K562 (cell line): ENCODE data around the gene LAMB3. TPM values are rescaled to one million over a fixed set of nuclear protein-coding genes. Genes with fewer than 3 reads are reported as not detected.
A peak's percentile ranks its signal among the peaks of the same experiment; 100 is the strongest.

Experiments
- ARID1B ChIP-seq: fragments of 450-650 bp; IDR thresholded peaks from 2 replicates; pipeline ENCODE4 v1.6.1; 2016; ENCODE audit warnings: antibody characterized with exemption, mild to moderate bottlenecking, inconsistent platforms
- ETS2 ChIP-seq: IDR thresholded peaks from 2 replicates; pipeline ENCODE4 v1.6.1; 2016; ENCODE audit warnings: borderline replicate concordance, missing genetic modification characterization, mild to moderate bottlenecking, moderate library complexity, missing compliant biosample characterization; ENCODE audit not compliant: poor library complexity, severe bottlenecking
- EZH2 ChIP-seq: IDR thresholded peaks from 2 replicates; pipeline ENCODE4 v1.6.1; 2012; ENCODE audit warnings: low read depth, mild to moderate bottlenecking, inconsistent platforms, low read length, borderline replicate concordance
- GATAD2A ChIP-seq: fragments of 450-650 bp; IDR thresholded peaks from 2 replicates; pipeline ENCODE4 v1.6.1; 2017
- NUFIP1 ChIP-seq: fragments of 450-650 bp; IDR thresholded peaks from 2 replicates; pipeline ENCODE4 v1.6.1; 2018; ENCODE audit not compliant: partially characterized antibody
- RAD21 ChIP-seq, 2 experiments: fragments of 250-450 bp in 1 of 2; fragments of 450-650 bp in 1 of 2; sonication (Bioruptor Pico) in 1 of 2; formaldehyde crosslinking in 1 of 2; IDR thresholded peaks in 1 of 2; conservative IDR thresholded peaks in 1 of 2; 2 replicates each; pipeline versions ENCODE4 v1.4.0 to v1.8.0; 2020 to 2022; ENCODE audit warnings: mild to moderate bottlenecking in 2 of 2, moderate library complexity in 1 of 2
- RBM22 ChIP-seq: fragments of 200-400 bp; formaldehyde crosslinking; IDR thresholded peaks from 2 replicates; pipeline ENCODE4 v1.6.1; 2018; ENCODE audit warnings: low read length, low read depth; ENCODE audit not compliant: poor library complexity, severe bottlenecking
- SMC3 ChIP-seq: conservative IDR thresholded peaks from 2 replicates; pipeline ENCODE4 v1.6.1; 2011; ENCODE audit warnings: low read depth, low read length, improper control_type of control experiment; ENCODE audit not compliant: insufficient read depth
- SNIP1 ChIP-seq: fragments of 450-650 bp; IDR thresholded peaks from 2 replicates; pipeline ENCODE4 v1.7.1; 2017; ENCODE audit warnings: low read depth, mild to moderate bottlenecking
- U2AF1 ChIP-seq: fragments of 200-400 bp; formaldehyde crosslinking; optimal IDR thresholded peaks from 2 replicates; pipeline ENCODE3; 2017; ENCODE audit warnings: mild to moderate bottlenecking, low read depth, low read length, moderate library complexity
- ZNF253 ChIP-seq: fragments of 250-450 bp; sonication (Bioruptor Pico); conservative IDR thresholded peaks from 2 replicates; pipeline ENCODE4 v1.6.1; 2021; ENCODE audit warnings: mild to moderate bottlenecking
- ZNF507 ChIP-seq: conservative IDR thresholded peaks from 2 replicates; pipeline ENCODE4 v1.6.1; 2017; ENCODE audit warnings: missing genetic modification characterization, missing compliant biosample characterization
- polyA plus RNA-seq, 8 experiments: library from polyadenylated mRNA; depleted of rRNA in 4 of 8; stranded (reverse) in 5 of 8; unstranded in 3 of 8; fragments of >200 nt; fragmentation: Nextera tagmentation in 2 of 8; fragmentation: Illumina TruSeq in 1 of 8; extraction: Ambion mirVana in 2 of 8; extraction: Trizol in 1 of 8; gene quantifications; 2 replicates each; pipeline versions ENCODE4 v1.2.1 to v1.2.3, GENCODE V29; 2011 to 2014; ENCODE audit warnings: inconsistent platforms in 1 of 8, missing spikeins in 1 of 8
- total RNA-seq, 7 experiments: library from RNA; depleted of rRNA in 6 of 7; stranded (reverse); fragments of >200 nt in 6 of 7; fragmentation: Illumina TruSeq in 2 of 7; extraction: Trizol in 2 of 7; gene quantifications; 2 replicates each; pipeline versions ENCODE4 v1.2.1 to v1.2.3, GENCODE V29; 2011 to 2021; ENCODE audit warnings: low replicate concordance in 1 of 7
- TF ChIP-seq, protein P1 (sequence below), 2 experiments: fragments of 450-650 bp in 1 of 2; IDR thresholded peaks; 2 replicates each; pipeline ENCODE4 v1.6.1; 2011 to 2017; ENCODE audit warnings: low read depth in 2 of 2, antibody characterized with exemption in 1 of 2, borderline replicate concordance in 1 of 2, low read length in 1 of 2, mild to moderate bottlenecking in 1 of 2, mixed read lengths in 1 of 2; ENCODE audit not compliant: control insufficient read depth in 1 of 2
- TF ChIP-seq, protein P2 (sequence below), 2 experiments: fragments of 250-450 bp in 1 of 2; fragments of 450-650 bp in 1 of 2; sonication (Bioruptor Pico) in 1 of 2; IDR thresholded peaks; 2 replicates each; pipeline versions ENCODE4 v1.6.1 to v1.8.0; 2016 to 2021; ENCODE audit warnings: mild to moderate bottlenecking in 2 of 2, moderate library complexity in 2 of 2, missing compliant biosample characterization in 1 of 2, missing genetic modification characterization in 1 of 2
- TF ChIP-seq, protein P3 (sequence below): fragments of 450-650 bp; IDR thresholded peaks from 2 replicates; pipeline ENCODE4 v1.6.1; 2014; ENCODE audit warnings: low read depth, mild to moderate bottlenecking, moderate library complexity, borderline replicate concordance
- TF ChIP-seq, protein P4 (sequence below): fragments of 250-450 bp; sonication (Bioruptor Pico); IDR thresholded peaks from 2 replicates; pipeline ENCODE4 v1.5.1; 2021; ENCODE audit warnings: mild to moderate bottlenecking
- TF ChIP-seq, protein P5 (sequence below): fragments of 250-450 bp; sonication (Bioruptor Pico); IDR thresholded peaks from 2 replicates; pipeline ENCODE4 v1.5.0; 2021
- TF ChIP-seq, protein P6 (sequence below): sonication (generic); IDR thresholded peaks from 2 replicates; pipeline ENCODE4 v1.6.1; 2016

Gene LAMB3
- total and polyA plus RNA-seq, 9 of the 15 experiments (the other 6 are each of a cell fraction or from before 2014, with no cell fraction given) = 0.08 to 1.3 (median 0.91) TPM

DNA sequence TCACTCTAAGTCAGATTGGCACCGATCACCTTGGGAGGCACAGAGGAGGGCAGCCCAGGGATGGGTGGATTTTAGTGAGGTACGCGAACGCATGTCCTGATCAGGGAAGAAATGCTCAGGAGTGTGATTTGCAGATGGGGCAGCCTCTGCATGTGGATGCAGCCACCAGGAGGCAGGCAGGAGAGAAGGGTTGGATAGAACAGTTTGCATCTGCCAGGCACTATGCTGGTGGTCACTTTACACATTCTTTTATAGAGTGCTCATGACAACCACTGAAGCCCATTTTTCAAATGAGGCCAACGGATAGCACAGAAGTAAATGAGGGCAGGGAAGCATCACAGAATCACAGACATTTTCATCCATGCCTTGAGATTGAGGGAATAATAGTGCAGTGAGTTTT is 5.7 kb downstream of the LAMB3 start (continued):
- TF ChIP-seq, protein P1, sequence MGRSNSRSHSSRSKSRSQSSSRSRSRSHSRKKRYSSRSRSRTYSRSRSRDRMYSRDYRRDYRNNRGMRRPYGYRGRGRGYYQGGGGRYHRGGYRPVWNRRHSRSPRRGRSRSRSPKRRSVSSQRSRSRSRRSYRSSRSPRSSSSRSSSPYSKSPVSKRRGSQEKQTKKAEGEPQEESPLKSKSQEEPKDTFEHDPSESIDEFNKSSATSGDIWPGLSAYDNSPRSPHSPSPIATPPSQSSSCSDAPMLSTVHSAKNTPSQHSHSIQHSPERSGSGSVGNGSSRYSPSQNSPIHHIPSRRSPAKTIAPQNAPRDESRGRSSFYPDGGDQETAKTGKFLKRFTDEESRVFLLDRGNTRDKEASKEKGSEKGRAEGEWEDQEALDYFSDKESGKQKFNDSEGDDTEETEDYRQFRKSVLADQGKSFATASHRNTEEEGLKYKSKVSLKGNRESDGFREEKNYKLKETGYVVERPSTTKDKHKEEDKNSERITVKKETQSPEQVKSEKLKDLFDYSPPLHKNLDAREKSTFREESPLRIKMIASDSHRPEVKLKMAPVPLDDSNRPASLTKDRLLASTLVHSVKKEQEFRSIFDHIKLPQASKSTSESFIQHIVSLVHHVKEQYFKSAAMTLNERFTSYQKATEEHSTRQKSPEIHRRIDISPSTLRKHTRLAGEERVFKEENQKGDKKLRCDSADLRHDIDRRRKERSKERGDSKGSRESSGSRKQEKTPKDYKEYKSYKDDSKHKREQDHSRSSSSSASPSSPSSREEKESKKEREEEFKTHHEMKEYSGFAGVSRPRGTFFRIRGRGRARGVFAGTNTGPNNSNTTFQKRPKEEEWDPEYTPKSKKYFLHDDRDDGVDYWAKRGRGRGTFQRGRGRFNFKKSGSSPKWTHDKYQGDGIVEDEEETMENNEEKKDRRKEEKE (IDR thresholded peaks at IDR 0.05; ENCODE audit: borderline replicate concordance in 1 of 2, control insufficient read depth in 1 of 2, low read depth in 2 of 2, low read length in 1 of 2) = no peak
- TF ChIP-seq RAD21 (CRISPR knock-in tag; conservative IDR thresholded peaks at IDR 0.05 in 1 of 2, IDR thresholded peaks at IDR 0.05 in 1 of 2) (peak in 1 of 2 experiments; percentile 47; a peak in 2 of 4 replicates), ETS2 (no peak), SNIP1 (no peak), EZH2 (no peak), RBM22 (no peak), NUFIP1 (no peak), ARID1B (no peak), GATAD2A (no peak), U2AF1 (no peak), ZNF253 (CRISPR knock-in tag) (no peak), SMC3 (0 out of 2 replicates have a peak, but pooled peaks have one; percentile 19), ZNF507 (tag) (no peak)
- TF ChIP-seq, protein P2, sequence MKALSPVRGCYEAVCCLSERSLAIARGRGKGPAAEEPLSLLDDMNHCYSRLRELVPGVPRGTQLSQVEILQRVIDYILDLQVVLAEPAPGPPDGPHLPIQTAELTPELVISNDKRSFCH (CRISPR knock-in tag; IDR thresholded peaks at IDR 0.05) = no peak
- TF ChIP-seq, protein P2 (tag; IDR thresholded peaks at IDR 0.05) = no peak
- TF ChIP-seq, protein P3, sequence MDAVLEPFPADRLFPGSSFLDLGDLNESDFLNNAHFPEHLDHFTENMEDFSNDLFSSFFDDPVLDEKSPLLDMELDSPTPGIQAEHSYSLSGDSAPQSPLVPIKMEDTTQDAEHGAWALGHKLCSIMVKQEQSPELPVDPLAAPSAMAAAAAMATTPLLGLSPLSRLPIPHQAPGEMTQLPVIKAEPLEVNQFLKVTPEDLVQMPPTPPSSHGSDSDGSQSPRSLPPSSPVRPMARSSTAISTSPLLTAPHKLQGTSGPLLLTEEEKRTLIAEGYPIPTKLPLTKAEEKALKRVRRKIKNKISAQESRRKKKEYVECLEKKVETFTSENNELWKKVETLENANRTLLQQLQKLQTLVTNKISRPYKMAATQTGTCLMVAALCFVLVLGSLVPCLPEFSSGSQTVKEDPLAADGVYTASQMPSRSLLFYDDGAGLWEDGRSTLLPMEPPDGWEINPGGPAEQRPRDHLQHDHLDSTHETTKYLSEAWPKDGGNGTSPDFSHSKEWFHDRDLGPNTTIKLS = no peak; the same call in 1 of the 2 replicates
- TF ChIP-seq, protein P4, sequence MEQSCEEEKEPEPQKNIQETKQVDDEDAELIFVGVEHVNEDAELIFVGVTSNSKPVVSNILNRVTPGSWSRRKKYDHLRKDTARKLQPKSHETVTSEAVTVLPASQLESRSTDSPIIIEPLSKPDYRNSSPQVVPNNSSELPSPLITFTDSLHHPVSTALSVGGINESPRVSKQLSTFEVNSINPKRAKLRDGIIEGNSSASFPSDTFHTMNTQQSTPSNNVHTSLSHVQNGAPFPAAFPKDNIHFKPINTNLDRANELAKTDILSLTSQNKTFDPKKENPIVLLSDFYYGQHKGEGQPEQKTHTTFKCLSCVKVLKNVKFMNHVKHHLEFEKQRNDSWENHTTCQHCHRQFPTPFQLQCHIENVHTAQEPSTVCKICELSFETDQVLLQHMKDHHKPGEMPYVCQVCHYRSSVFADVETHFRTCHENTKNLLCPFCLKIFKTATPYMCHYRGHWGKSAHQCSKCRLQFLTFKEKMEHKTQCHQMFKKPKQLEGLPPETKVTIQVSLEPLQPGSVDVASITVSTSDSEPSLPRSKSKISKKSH (CRISPR knock-in tag) = no peak
- TF ChIP-seq, protein P5, sequence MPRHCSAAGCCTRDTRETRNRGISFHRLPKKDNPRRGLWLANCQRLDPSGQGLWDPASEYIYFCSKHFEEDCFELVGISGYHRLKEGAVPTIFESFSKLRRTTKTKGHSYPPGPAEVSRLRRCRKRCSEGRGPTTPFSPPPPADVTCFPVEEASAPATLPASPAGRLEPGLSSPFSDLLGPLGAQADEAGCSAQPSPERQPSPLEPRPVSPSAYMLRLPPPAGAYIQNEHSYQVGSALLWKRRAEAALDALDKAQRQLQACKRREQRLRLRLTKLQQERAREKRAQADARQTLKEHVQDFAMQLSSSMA (CRISPR knock-in tag) = no peak
- TF ChIP-seq, protein P6, sequence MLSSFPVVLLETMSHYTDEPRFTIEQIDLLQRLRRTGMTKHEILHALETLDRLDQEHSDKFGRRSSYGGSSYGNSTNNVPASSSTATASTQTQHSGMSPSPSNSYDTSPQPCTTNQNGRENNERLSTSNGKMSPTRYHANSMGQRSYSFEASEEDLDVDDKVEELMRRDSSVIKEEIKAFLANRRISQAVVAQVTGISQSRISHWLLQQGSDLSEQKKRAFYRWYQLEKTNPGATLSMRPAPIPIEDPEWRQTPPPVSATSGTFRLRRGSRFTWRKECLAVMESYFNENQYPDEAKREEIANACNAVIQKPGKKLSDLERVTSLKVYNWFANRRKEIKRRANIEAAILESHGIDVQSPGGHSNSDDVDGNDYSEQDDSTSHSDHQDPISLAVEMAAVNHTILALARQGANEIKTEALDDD = no peak
